Measurements from ENCODE around the gene MAP4K2. TPM values are rescaled to one million over a fixed set of nuclear protein-coding genes. Genes with fewer than 3 reads are reported as not detected.

The MAP4K2 gene
- total RNA-seq, 2 donors from 2014 or later: 23.3 to 39.1 TPM

GRCh38 chr11:64753019-64753379 lies 50.0 kb downstream of the MAP4K2 start:
- Histone ChIP-seq H3K4me1 (ENCODE audit: control insufficient read depth in 1 of 2, low read depth in 2 of 2) (no peaks in the 10 kb centered on the region), H3K36me3 (no peaks in the 10 kb centered on the region), H3K27me3 (replicated peaks; ENCODE audit: insufficient read depth) (no peaks in the 10 kb centered on the region), H3K27ac (no peak overlapping the region), H3K9me3 (no peaks in the 10 kb centered on the region), H3K4me3 (no peak overlapping the region)
- no peak for ATAC-seq (ENCODE audit: insufficient number of reproducible peaks, low FRiP score, low read depth)
- TF ChIP-seq CTCF (IDR thresholded peaks at IDR 0.05): no peak
- DNase-seq (ENCODE audit: low spot score): no peak

GRCh38 chr11:64752175-64752970 lies 50.6 kb downstream of the MAP4K2 start:
- H3K4me1 ChIP-seq (ENCODE audit: control insufficient read depth in 1 of 2, low read depth in 2 of 2): no peaks in the 10 kb centered on the region
- no peak overlapping the region for H3K27ac ChIP-seq
- H3K9me3 ChIP-seq: no peaks in the 10 kb centered on the region
- DNase-seq (ENCODE audit: low spot score) (no peak), ATAC-seq (ENCODE audit: insufficient number of reproducible peaks, low FRiP score, low read depth) (no peak)
- H3K27me3 ChIP-seq (replicated peaks; ENCODE audit: insufficient read depth): no peaks in the 10 kb centered on the region
- no peak for TF ChIP-seq CTCF (IDR thresholded peaks at IDR 0.05)
- H3K36me3 ChIP-seq: no peaks in the 10 kb centered on the region
- no peak overlapping the region for H3K4me3 ChIP-seq

- no peak for TF ChIP-seq CTCF (IDR thresholded peaks at IDR 0.05)
- no peak for DNase-seq (ENCODE audit: low spot score)
Measured at GRCh38 chr11:64751580-64751979, 51.4 kb downstream of the MAP4K2 start.

GRCh38 chr11:64751136-64751535 lies 51.9 kb downstream of the MAP4K2 start:
- ATAC-seq (ENCODE audit: insufficient number of reproducible peaks, low FRiP score, low read depth) (no peak), DNase-seq (ENCODE audit: low spot score) (no peak)
- H3K27me3 ChIP-seq (replicated peaks; ENCODE audit: insufficient read depth): no peaks in the 10 kb centered on the region
- no peak overlapping the region for H3K4me3 ChIP-seq
- H3K36me3 ChIP-seq: no peaks in the 10 kb centered on the region
- TF ChIP-seq CTCF (IDR thresholded peaks at IDR 0.05): no peak
- no peak overlapping the region for H3K27ac ChIP-seq
- H3K4me1 ChIP-seq (ENCODE audit: control insufficient read depth in 1 of 2, low read depth in 2 of 2): peaks cover 0 to 3% of the 10 kb centered on the region in 2 donors
- H3K9me3 ChIP-seq: no peaks in the 10 kb centered on the region

More at GRCh38 chr11:64751580-64751979, 51.4 kb downstream of the MAP4K2 start:
- Histone ChIP-seq H3K27me3 (replicated peaks; ENCODE audit: insufficient read depth) (no peaks in the 10 kb centered on the region), H3K27ac (no peak overlapping the region), H3K4me1 (ENCODE audit: control insufficient read depth in 1 of 2, low read depth in 2 of 2) (no peaks in the 10 kb centered on the region), H3K36me3 (no peaks in the 10 kb centered on the region), H3K4me3 (no peak overlapping the region), H3K9me3 (no peaks in the 10 kb centered on the region)
- ATAC-seq (ENCODE audit: insufficient number of reproducible peaks, low FRiP score, low read depth): no peak

GRCh38 chr11:64750361-64751054 lies 52.5 kb downstream of the MAP4K2 start:
- DNase-seq (ENCODE audit: low spot score): no peak
- Histone ChIP-seq H3K36me3 (no peaks in the 10 kb centered on the region), H3K4me3 (no peak overlapping the region), H3K9me3 (no peaks in the 10 kb centered on the region), H3K27ac (no peak overlapping the region), H3K4me1 (ENCODE audit: control insufficient read depth in 1 of 2, low read depth in 2 of 2) (peaks cover 0 to 3% of the 10 kb centered on the region in 2 donors), H3K27me3 (replicated peaks; ENCODE audit: insufficient read depth) (no peaks in the 10 kb centered on the region)
- no peak for ATAC-seq (ENCODE audit: insufficient number of reproducible peaks, low FRiP score, low read depth)
- TF ChIP-seq CTCF (IDR thresholded peaks at IDR 0.05): no peak
